Aorta (tissue), 5 donors: Measurements from ENCODE around the gene LIN7A. TPM values are rescaled to one million over a fixed set of nuclear protein-coding genes. Genes with fewer than 3 reads are reported as not detected.
A peak's percentile ranks its signal among the peaks of the same experiment; 100 is the strongest.

Experiments used
- ATAC-seq: fragments of 200-7000 bp; cut with Tn5 transposase; one replicate; pipeline ENCODE4 v1.9.1; 2022; ENCODE audit warnings: moderate library complexity; ENCODE audit not compliant: low FRiP score
- DNase-seq, 2 donors: peaks; one replicate each; pipeline ENCODE4 v3.0.0-alpha.2; 2020
- H3K27ac ChIP-seq, 2 donors: one replicate each; pipeline ENCODE4 v1.5.1; 2013; ENCODE audit warnings: low read length in 2 of 2, mild to moderate bottlenecking in 2 of 2, moderate library complexity in 2 of 2, control low read depth in 1 of 2, inconsistent platforms in 1 of 2, low read depth in 1 of 2
- H3K27me3 ChIP-seq, 2 donors: one replicate each; pipeline ENCODE4 v1.6.1; 2013; ENCODE audit warnings: control low read depth in 1 of 2, low read length in 1 of 2, mild to moderate bottlenecking in 1 of 2, moderate library complexity in 1 of 2; ENCODE audit not compliant: insufficient read depth in 2 of 2, control insufficient read depth in 1 of 2
- H3K36me3 ChIP-seq, 2 donors: one replicate each; pipeline ENCODE4 v1.6.1; 2013; ENCODE audit warnings: control low read depth in 1 of 2, low read length in 1 of 2, mild to moderate bottlenecking in 1 of 2; ENCODE audit not compliant: insufficient read depth in 2 of 2, control insufficient read depth in 1 of 2
- H3K4me1 ChIP-seq, 2 donors: one replicate each; pipeline ENCODE4 v1.6.1; 2013; ENCODE audit warnings: low read length in 2 of 2, control low read depth in 1 of 2, mild to moderate bottlenecking in 1 of 2, moderate library complexity in 1 of 2; ENCODE audit not compliant: insufficient read depth in 2 of 2, control insufficient read depth in 1 of 2
- H3K4me3 ChIP-seq, 2 donors: one replicate each; pipeline ENCODE4 v1.5.1; 2013; ENCODE audit warnings: low read length in 2 of 2, control low read depth in 1 of 2, mild to moderate bottlenecking in 1 of 2
- H3K9me3 ChIP-seq: one replicate; pipeline ENCODE4 v1.6.1; 2013; ENCODE audit warnings: mild to moderate bottlenecking, low read length; ENCODE audit not compliant: control insufficient read depth
- WGBS, 2 donors: extraction: QIAGEN DNeasy Blood & Tissue Kit; methylation state at CpG; one replicate each; pipeline ENCODE4 v1.1.7; 2013; 5-methylcytosine and 5-hydroxymethylcytosine counted together
- intact Hi-C, 2 donors: fragments of 100-400 bp; cut with DNase I; formaldehyde crosslinking; loops; one replicate each; pipeline versions ENCODE4 v1.14.2 to v1.15.0; 2022
- polyA plus RNA-seq, 2 donors: library from polyadenylated mRNA; stranded (reverse); fragments of 200-250 nt; gene quantifications; one replicate each; pipeline ENCODE4 v1.2.3, GENCODE V29; 2013
- total RNA-seq, 2 donors: library from RNA; stranded (reverse); fragmentation: NEBNext Ultra II Directional; extraction: Animal tissue kit (Norgen Biotek cat#: 25700); gene quantifications; one replicate each; pipeline ENCODE4 v1.2.1, GENCODE V29; 2021
- donor health status: healthy with polysubstance abuse.
- donor health status: Bipolar disorder and iron deficiency.
- donor health status: DM: no; HTN: no; CAD: no.
- donor health status: DM: no; HTN: no; CAD: no.
- donor health status: DM: yes; HTN: yes; CAD: no.

The LIN7A gene
- total and polyA plus RNA-seq, 4 donors, result 0.08 to 5.8 (median 3.5) TPM

- intact Hi-C loops, result loop anchor here in 1 of 2 donors (5.0 kb wide), 2 partner anchors 289 to 419 kb away; no protein-coding TSS in a partner anchor
- DNase-seq (no peak), ATAC-seq (peak; percentile 57)
- Histone ChIP-seq H3K4me3 (no peak overlapping the region), H3K9me3 (no peaks in the 10 kb centered on the region), H3K4me1 (peaks cover 0 to 1% of the 10 kb centered on the region in 2 donors), H3K27ac (no peak overlapping the region), H3K27me3 (no peaks in the 10 kb centered on the region), H3K36me3 (no peaks in the 10 kb centered on the region)
- 37 to 41% methylated on average over 4 of the region's 4 CpGs for WGBS, 2 donors
Observed at GRCh38 chr12:80838024-80838658, 99.6 kb downstream of the LIN7A start.

GRCh38 chr12:80837342-80837978, 100.3 kb downstream of the LIN7A start:
- WGBS, 2 donors, result 25 to 28% methylated on average over 5 of the region's 5 CpGs
- Histone ChIP-seq H3K36me3 (no peaks in the 10 kb centered on the region), H3K4me3 (no peak overlapping the region), H3K9me3 (no peaks in the 10 kb centered on the region), H3K27ac (no peak overlapping the region), H3K4me1 (peaks cover 0 to 1% of the 10 kb centered on the region in 2 donors), H3K27me3 (no peaks in the 10 kb centered on the region)
- intact Hi-C loops, result loop anchor here in 1 of 2 donors (5.0 kb wide), 2 partner anchors 290 to 420 kb away; no protein-coding TSS in a partner anchor
- DNase-seq, result no peak
- peak; percentile 81 for ATAC-seq

DNA sequence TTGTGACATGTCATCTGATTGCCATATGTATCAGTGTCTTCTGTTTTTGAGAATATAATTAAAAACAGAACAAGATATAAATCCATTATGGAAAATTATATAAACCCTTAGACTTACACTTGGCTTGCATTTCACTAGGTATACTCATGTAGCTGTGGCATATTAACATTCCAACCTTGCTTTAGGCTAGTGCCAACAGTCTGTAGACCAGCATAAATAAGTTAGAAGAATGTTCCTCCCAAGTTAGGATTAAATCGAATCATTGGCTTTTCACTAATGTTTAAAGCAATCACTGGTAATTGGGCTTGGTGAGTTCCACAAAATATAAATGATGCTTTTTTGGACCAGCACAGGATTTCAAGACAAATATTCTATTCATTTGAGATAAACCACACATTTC, 103.0 kb downstream of the LIN7A start:
- Histone ChIP-seq H3K4me3 (no peak overlapping the region), H3K27ac (no peak overlapping the region), H3K36me3 (no peaks in the 10 kb centered on the region), H3K27me3 (no peaks in the 10 kb centered on the region), H3K9me3 (no peaks in the 10 kb centered on the region), H3K4me1 (peaks cover 0 to 1% of the 10 kb centered on the region in 2 donors)
- ATAC-seq, result no peak
- WGBS, 2 donors, result 1 to 45% methylated on average over 1 of the region's 1 CpG
- intact Hi-C loops, result loop anchor here in 1 of 2 donors (5.0 kb wide), 2 partner anchors 293 to 423 kb away; no protein-coding TSS in a partner anchor
- no peak for DNase-seq

GRCh38 chr12:80830533-80831088, 107.1 kb downstream of the LIN7A start:
- H3K9me3 ChIP-seq, result no peaks in the 10 kb centered on the region
- DNase-seq (no peak), ATAC-seq (no peak)
- H3K27ac ChIP-seq, result no peak overlapping the region
- 93 to 94% methylated on average over 4 of the region's 4 CpGs for WGBS, 2 donors
- H3K27me3 ChIP-seq, result no peaks in the 10 kb centered on the region
- no peak overlapping the region for H3K4me3 ChIP-seq
- no peaks in the 10 kb centered on the region for H3K4me1 ChIP-seq
- no peaks in the 10 kb centered on the region for H3K36me3 ChIP-seq
- intact Hi-C loops, result no loop called here

- intact Hi-C loops, result no loop called here
- H3K4me3 ChIP-seq, result no peak overlapping the region
- WGBS, 2 donors, result 47 to 48% methylated on average over 2 of the region's 2 CpGs
- no peak for DNase-seq
- H3K27me3 ChIP-seq, result no peaks in the 10 kb centered on the region
- no peak for ATAC-seq
- H3K36me3 ChIP-seq, result no peaks in the 10 kb centered on the region
- H3K9me3 ChIP-seq, result no peaks in the 10 kb centered on the region
- H3K27ac ChIP-seq, result no peak overlapping the region
- H3K4me1 ChIP-seq, result no peaks in the 10 kb centered on the region
Observed at GRCh38 chr12:80829767-80830166, 108.0 kb downstream of the LIN7A start.

GRCh38 chr12:80825506-80825905, 112.2 kb downstream of the LIN7A start:
- ATAC-seq, result no peak
- Histone ChIP-seq H3K27ac (no peak overlapping the region), H3K4me1 (no peaks in the 10 kb centered on the region), H3K36me3 (no peaks in the 10 kb centered on the region), H3K9me3 (no peaks in the 10 kb centered on the region), H3K27me3 (no peaks in the 10 kb centered on the region), H3K4me3 (no peak overlapping the region)
- WGBS, 2 donors, result 69 to 72% methylated on average over 2 of the region's 2 CpGs
- intact Hi-C loops, result no loop called here
- no peak for DNase-seq

DNA sequence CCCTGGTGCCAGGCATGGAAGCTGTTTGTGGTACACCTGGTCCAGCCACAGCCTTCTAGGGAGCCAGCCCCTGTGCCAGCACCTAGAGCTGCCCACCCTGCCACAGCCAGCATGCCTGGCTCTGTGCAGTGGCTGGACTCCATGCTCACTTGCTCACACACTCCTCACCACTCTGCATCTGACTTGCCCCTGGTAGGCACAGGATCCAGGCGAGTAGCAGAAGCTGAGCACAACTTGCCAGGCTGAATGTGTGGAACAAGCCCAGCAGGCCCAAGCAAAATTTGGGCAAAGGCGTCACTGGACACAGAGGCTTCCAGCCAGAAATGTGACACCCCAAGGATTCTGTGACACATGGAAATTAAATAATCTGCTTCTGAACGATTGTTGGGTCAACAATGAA, 114.3 kb downstream of the LIN7A start:
- H3K4me1 ChIP-seq, result no peaks in the 10 kb centered on the region
- no peaks in the 10 kb centered on the region for H3K27me3 ChIP-seq
- WGBS, 2 donors, result 65 to 71% methylated on average over 3 of the region's 3 CpGs
- H3K36me3 ChIP-seq, result no peaks in the 10 kb centered on the region
- H3K9me3 ChIP-seq, result no peaks in the 10 kb centered on the region
- no peak overlapping the region for H3K4me3 ChIP-seq
- no peak overlapping the region for H3K27ac ChIP-seq
- ATAC-seq, result peak; percentile 33
- intact Hi-C loops, result no loop called here
- DNase-seq, result no peak

GRCh38 chr12:80821513-80822000, 116.2 kb downstream of the LIN7A start:
- Histone ChIP-seq H3K4me3 (no peak overlapping the region), H3K27ac (no peak overlapping the region), H3K9me3 (no peaks in the 10 kb centered on the region), H3K36me3 (no peaks in the 10 kb centered on the region), H3K27me3 (no peaks in the 10 kb centered on the region), H3K4me1 (no peaks in the 10 kb centered on the region)
- WGBS, 2 donors, result 71 to 72% methylated on average over 3 to 4 of the region's 4 CpGs
- ATAC-seq (no peak), DNase-seq (no peak)
- intact Hi-C loops, result no loop called here
